Kidney (tissue), 14 donors: ENCODE results near the gene RIMKLA. TPM values are rescaled to one million over a fixed set of nuclear protein-coding genes. Genes with fewer than 3 reads are reported as not detected.

Experiments used
- DNase-seq, 5 donors: peaks; one replicate each; pipeline ENCODE4 v3.0.0-alpha.2; 2013 to 2020
- FAIRE-seq: peaks from 2 replicates; lab custom pipeline; 2012; peaks lifted over from hg19 to GRCh38; lab: Jason Lieb, UNC
- H3K27ac ChIP-seq, 2 donors: one replicate each; pipeline ENCODE4 v1.7.0; 2013; ENCODE audit warnings: low read depth in 2 of 2, low read length in 2 of 2, inconsistent platforms in 1 of 2
- H3K27me3 ChIP-seq: one replicate; pipeline ENCODE4 v1.7.1; 2013; ENCODE audit warnings: low read length, inconsistent platforms; ENCODE audit not compliant: control insufficient read depth, insufficient read depth
- H3K36me3 ChIP-seq, 3 donors: one replicate each; pipeline versions ENCODE4 v1.7.0 to v1.7.1; 2013; ENCODE audit warnings: low read length in 3 of 3, control low read depth in 1 of 3, inconsistent platforms in 1 of 3; ENCODE audit not compliant: insufficient read depth in 3 of 3, control insufficient read depth in 2 of 3
- H3K4me1 ChIP-seq, 3 donors: one replicate each; pipeline versions ENCODE4 v1.7.0 to v1.7.1; 2013; ENCODE audit warnings: low read length in 3 of 3, inconsistent platforms in 1 of 3, low read depth in 1 of 3; ENCODE audit not compliant: control insufficient read depth in 2 of 3, insufficient read depth in 2 of 3
- H3K4me3 ChIP-seq, 3 donors: one replicate each; pipeline versions ENCODE4 v1.7.0 to v1.8.1; 2013; ENCODE audit warnings: low read length in 3 of 3, control low read depth in 1 of 3, inconsistent platforms in 1 of 3
- H3K9ac ChIP-seq, 3 donors: one replicate each; pipeline versions ENCODE4 v1.7.0 to v1.7.1; 2013; ENCODE audit warnings: low read length in 3 of 3, control low read depth in 1 of 3, inconsistent platforms in 1 of 3
- H3K9me3 ChIP-seq, 3 donors: one replicate each; pipeline versions ENCODE4 v1.7.0 to v1.7.1; 2013; ENCODE audit warnings: low read length in 3 of 3, control low read depth in 1 of 3, inconsistent platforms in 1 of 3; ENCODE audit not compliant: control insufficient read depth in 2 of 3, insufficient read depth in 1 of 3
- CTCF ChIP-seq: IDR thresholded peaks from 3 replicates; pipeline ENCODE4 v1.5.1; 2012; ENCODE audit warnings: mild to moderate bottlenecking, moderate library complexity, borderline replicate concordance; ENCODE audit not compliant: insufficient read depth; ENCODE audit errors: extremely low read depth
- intact Hi-C: fragments of 100-400 bp; cut with DNase I; formaldehyde crosslinking; loops from one replicate; pipeline ENCODE4 v1.11.1; 2022
- polyA plus RNA-seq: library from polyadenylated mRNA; stranded (reverse); fragments of 350-450 nt; fragmentation: Illumina TruSeq; extraction: RNeasy Lipid Tissue Mini Kit (QIAGEN cat#74804); gene quantifications from one replicate; pipeline ENCODE4 v1.2.3, GENCODE V29; 2014; ENCODE audit warnings: low read depth, low replicate concordance; ENCODE audit not compliant: insufficient read depth
- total RNA-seq: library from RNA; stranded (reverse); fragmentation: NEBNext Ultra II Directional; extraction: Animal tissue kit (Norgen Biotek cat#: 25700); gene quantifications from one replicate; pipeline ENCODE4 v1.2.1, GENCODE V29; 2021
- donor health status: control.
- donor health status: control.
- donor health status: control.
- donor health status: control.
- donor health status: control.
- donor health status: DM: yes; HTN: yes; CAD: no.
- donor health status: Normal renal cell carcinoma (clear cell type).

The RIMKLA gene
- total and polyA plus RNA-seq, 2 donors from 2014 or later = 1.1 to 3.3 TPM

- no peak for TF ChIP-seq CTCF
- Histone ChIP-seq H3K27me3 (no peaks in the 10 kb centered on the region), H3K4me3 (no peak overlapping the region), H3K9me3 (no peaks in the 10 kb centered on the region), H3K9ac (no peak overlapping the region), H3K36me3 (peaks cover 0 to 4% (median 0%) of the 10 kb centered on the region in 3 donors), H3K4me1 (no peaks in the 10 kb centered on the region), H3K27ac (no peak overlapping the region)
- intact Hi-C loops = no loop called here
- no peak for DNase-seq
- no peak for FAIRE-seq
Measured at GRCh38 chr1:42429603-42430002, 49.0 kb downstream of the RIMKLA start.

- Histone ChIP-seq H3K27ac (no peak overlapping the region), H3K9ac (no peak overlapping the region), H3K9me3 (no peaks in the 10 kb centered on the region), H3K4me1 (no peaks in the 10 kb centered on the region), H3K4me3 (no peak overlapping the region), H3K27me3 (no peaks in the 10 kb centered on the region), H3K36me3 (peaks cover 0 to 8% (median 6%) of the 10 kb centered on the region in 3 donors)
- DNase-seq = no peak
- no peak for TF ChIP-seq CTCF
- intact Hi-C loops = no loop called here
- no peak for FAIRE-seq
Measured at GRCh38 chr1:42430286-42431135, 49.9 kb downstream of the RIMKLA start.

GRCh38 chr1:42431514-42431913 is 50.9 kb downstream of the RIMKLA start:
- intact Hi-C loops = no loop called here
- Histone ChIP-seq H3K4me3 (no peak overlapping the region), H3K9me3 (no peaks in the 10 kb centered on the region), H3K4me1 (no peaks in the 10 kb centered on the region), H3K36me3 (peaks cover 0 to 9% (median 6%) of the 10 kb centered on the region in 3 donors), H3K27ac (no peak overlapping the region), H3K9ac (no peak overlapping the region), H3K27me3 (no peaks in the 10 kb centered on the region)
- DNase-seq (no peak), FAIRE-seq (no peak)
- no peak for TF ChIP-seq CTCF
